ENCODE results near the gene GAL. TPM values are rescaled to one million over a fixed set of nuclear protein-coding genes. Genes with fewer than 3 reads are reported as not detected.

Gene GAL
- total RNA-seq, 1 donor from 2014 or later, result 1.1 TPM

DNA sequence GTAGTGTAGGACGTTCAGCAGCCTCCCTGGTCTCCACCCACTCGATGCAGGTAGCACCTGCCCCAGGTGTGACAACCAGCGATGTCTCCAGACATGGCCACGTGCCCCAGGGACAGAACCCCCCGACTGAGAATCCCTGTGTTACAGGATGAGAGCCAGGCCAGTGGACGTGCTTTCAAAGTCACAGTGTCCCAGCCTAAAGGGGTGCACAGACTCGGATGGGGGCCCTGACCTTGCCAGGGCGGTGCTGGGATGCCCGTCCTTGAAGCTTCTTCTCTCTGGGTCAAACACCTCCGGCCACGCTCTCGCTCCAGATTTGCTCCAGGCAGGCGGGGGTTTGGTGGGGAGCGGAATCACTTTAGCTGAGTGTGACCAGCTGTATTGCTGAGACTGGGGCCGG is 23.3 kb upstream of the GAL start:
- H3K27me3 Mint-ChIP-seq (ENCODE audit: low read depth), result no peaks in the 10 kb centered on the region
- H3K9me3 Mint-ChIP-seq, result no peaks in the 10 kb centered on the region
- H3K4me3 Mint-ChIP-seq, result no peak overlapping the region
- TF ChIP-seq, protein P1, sequence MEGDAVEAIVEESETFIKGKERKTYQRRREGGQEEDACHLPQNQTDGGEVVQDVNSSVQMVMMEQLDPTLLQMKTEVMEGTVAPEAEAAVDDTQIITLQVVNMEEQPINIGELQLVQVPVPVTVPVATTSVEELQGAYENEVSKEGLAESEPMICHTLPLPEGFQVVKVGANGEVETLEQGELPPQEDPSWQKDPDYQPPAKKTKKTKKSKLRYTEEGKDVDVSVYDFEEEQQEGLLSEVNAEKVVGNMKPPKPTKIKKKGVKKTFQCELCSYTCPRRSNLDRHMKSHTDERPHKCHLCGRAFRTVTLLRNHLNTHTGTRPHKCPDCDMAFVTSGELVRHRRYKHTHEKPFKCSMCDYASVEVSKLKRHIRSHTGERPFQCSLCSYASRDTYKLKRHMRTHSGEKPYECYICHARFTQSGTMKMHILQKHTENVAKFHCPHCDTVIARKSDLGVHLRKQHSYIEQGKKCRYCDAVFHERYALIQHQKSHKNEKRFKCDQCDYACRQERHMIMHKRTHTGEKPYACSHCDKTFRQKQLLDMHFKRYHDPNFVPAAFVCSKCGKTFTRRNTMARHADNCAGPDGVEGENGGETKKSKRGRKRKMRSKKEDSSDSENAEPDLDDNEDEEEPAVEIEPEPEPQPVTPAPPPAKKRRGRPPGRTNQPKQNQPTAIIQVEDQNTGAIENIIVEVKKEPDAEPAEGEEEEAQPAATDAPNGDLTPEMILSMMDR (conservative IDR thresholded peaks at IDR 0.05), result no peak
- H3K4me1 Mint-ChIP-seq, result peaks cover 1% of the 10 kb centered on the region
- no peak for DNase-seq (ENCODE audit: low read depth, low spot score)
- H3K36me3 Mint-ChIP-seq (ENCODE audit: low read depth), result no peaks in the 10 kb centered on the region
- no peak overlapping the region for H3K27ac Mint-ChIP-seq (ENCODE audit: unreplicated experiment)

DNA sequence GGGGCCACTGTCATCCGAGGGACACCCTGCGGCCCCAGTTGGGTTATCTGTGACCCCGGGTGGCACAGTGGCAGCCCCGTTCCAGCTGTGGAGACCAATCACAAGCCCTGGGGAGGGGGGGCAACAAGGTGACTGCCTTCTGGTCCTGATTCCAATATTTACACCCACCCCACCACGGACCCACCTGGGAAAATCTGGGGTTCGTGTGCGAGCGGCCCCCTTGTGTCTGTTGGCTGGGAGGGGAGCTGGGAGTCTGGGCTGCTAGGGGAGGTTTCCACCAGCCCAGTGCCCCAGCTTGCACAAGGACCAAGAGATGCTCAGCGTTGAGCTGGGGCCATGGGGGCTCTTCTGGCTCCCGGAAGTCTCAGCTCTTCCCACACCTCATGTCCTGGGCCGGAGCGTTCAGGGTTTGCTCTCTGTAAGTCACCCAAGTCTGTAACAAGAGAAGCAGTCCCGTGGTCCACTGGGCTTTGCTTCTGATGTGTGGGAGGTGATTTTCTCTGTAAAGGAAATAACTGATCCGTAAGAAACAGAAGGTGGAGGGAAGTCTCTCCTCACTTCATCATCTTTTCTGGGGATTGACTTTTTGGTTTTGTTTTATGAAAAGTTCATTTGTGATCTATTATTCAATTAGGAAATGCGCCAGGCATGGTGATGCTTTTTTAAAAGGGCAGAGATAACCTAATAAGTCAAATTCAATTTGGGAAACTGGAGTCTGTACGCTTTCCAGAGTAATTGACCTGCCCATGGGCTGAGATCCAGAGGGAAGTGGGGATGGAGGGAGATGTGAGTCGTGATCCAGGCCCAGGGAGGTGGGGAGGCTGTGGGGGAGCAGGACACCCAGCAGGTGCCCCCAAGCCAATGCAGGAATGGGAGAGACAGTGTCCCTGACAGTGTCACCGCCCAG is 22.4 kb upstream of the GAL start:
- Mint-ChIP-seq H3K36me3 (ENCODE audit: low read depth) (no peaks in the 10 kb centered on the region), H3K27ac (ENCODE audit: unreplicated experiment) (no peak overlapping the region), H3K4me1 (no peaks in the 10 kb centered on the region), H3K4me3 (no peak overlapping the region), H3K9me3 (no peaks in the 10 kb centered on the region), H3K27me3 (ENCODE audit: low read depth) (peaks cover 3% of the 10 kb centered on the region)
- DNase-seq (ENCODE audit: low read depth, low spot score), result no peak
- TF ChIP-seq, protein P1 (conservative IDR thresholded peaks at IDR 0.05), result no peak

DNA sequence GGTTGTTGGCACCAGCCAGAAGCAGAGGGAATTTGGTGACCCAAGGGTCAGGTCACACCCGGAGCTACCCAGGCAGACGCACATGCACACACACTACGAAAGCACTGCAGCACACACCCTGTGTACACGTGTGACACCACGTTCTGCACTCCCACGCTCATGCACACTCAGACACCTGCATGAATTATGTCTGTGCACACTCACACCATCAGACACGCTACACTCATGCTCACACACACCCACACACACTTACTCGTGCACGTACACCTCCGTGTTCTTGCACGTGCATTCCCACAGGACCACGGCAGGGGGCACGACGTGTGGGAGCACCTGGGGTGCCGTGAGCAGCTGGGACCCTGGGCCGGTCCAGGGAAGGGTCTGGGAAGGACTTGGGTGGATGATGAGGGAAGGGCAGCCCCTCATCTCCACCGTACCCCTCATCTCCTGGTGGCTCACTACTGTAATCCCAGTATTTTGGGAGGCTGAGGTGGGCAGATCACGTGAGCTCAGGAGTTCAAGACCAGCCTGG is 20.8 kb upstream of the GAL start:
- H3K9me3 Mint-ChIP-seq, result no peaks in the 10 kb centered on the region
- no peaks in the 10 kb centered on the region for H3K36me3 Mint-ChIP-seq (ENCODE audit: low read depth)
- H3K4me1 Mint-ChIP-seq, result no peaks in the 10 kb centered on the region
- peaks cover 3% of the 10 kb centered on the region for H3K27me3 Mint-ChIP-seq (ENCODE audit: low read depth)
- DNase-seq (ENCODE audit: low read depth, low spot score), result no peak
- TF ChIP-seq, protein P1 (conservative IDR thresholded peaks at IDR 0.05), result no peak
- H3K27ac Mint-ChIP-seq (ENCODE audit: unreplicated experiment), result no peak overlapping the region
- H3K4me3 Mint-ChIP-seq, result no peak overlapping the region

DNA sequence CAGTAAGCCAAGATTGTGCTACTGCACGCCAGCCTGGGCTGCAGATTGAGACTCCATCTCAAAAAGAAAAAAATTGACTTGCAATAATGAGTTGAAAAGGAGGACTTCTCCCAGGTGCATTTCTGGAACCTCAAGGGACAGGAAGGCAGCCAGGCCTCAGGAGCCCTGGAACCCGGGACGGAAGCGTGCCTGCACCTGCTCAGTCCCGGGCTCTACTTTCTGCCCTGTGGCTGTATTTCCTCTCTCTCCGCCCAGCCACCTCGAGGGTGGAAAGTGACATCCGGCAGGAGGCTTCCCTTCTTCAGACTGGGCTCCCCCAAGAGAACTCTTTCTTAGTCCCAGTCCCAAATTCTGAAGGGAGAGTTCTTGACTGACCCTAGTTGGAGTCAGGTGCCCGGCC is 20.2 kb upstream of the GAL start:
- no peaks in the 10 kb centered on the region for H3K36me3 Mint-ChIP-seq (ENCODE audit: low read depth)
- H3K9me3 Mint-ChIP-seq, result no peaks in the 10 kb centered on the region
- H3K4me1 Mint-ChIP-seq, result no peaks in the 10 kb centered on the region
- DNase-seq (ENCODE audit: low read depth, low spot score), result no peak
- H3K27ac Mint-ChIP-seq (ENCODE audit: unreplicated experiment), result no peak overlapping the region
- H3K4me3 Mint-ChIP-seq, result no peak overlapping the region
- TF ChIP-seq, protein P1 (conservative IDR thresholded peaks at IDR 0.05), result no peak
- peaks cover 3% of the 10 kb centered on the region for H3K27me3 Mint-ChIP-seq (ENCODE audit: low read depth)

DNA sequence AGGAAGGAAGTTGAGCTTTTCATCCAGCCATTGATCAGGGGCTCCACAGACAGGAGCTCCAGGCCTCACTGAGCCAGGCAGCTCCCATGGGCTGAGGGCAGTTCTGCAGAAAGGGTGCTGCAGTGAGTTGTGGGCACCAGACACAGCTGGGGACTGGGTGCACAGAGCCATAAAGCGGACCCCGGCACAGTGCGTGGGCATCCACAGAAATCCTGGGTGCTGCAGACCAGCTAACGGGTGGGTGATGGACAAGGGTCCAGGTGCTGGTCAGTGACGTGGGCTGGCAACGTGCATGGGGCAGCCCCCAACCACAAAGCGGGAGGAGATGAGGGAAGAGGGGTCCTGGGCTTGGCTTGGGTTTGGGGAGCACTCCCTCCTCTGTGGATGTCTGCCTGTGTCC is 19.4 kb upstream of the GAL start:
- Mint-ChIP-seq H3K27me3 (ENCODE audit: low read depth) (peaks cover 3% of the 10 kb centered on the region), H3K4me1 (no peaks in the 10 kb centered on the region), H3K27ac (ENCODE audit: unreplicated experiment) (no peak overlapping the region), H3K36me3 (ENCODE audit: low read depth) (no peaks in the 10 kb centered on the region), H3K9me3 (no peaks in the 10 kb centered on the region), H3K4me3 (no peak overlapping the region)
- DNase-seq (ENCODE audit: low read depth, low spot score), result no peak
- TF ChIP-seq, protein P1 (conservative IDR thresholded peaks at IDR 0.05), result no peak
